ENCODE results near the gene PDE7B.

DNA sequence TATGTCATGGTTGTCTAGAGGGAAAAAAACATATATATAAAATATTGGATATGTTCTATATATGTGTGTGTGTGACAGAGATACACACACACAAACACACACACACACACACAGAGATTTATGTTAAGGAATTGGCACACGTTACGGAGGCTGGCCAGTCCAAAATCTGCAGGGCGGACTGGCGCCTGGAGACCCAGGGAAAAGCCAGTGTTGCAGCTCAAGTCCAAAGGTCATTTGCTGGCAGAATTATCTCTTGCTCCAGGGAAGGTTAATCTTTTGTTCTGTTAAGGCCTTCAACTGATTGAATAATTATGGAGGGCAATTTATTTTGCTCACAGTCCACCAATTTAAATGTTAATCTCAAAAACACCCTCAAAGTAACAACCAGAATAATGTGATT, 37.5 kb upstream of the PDE7B start:
- no peak for TF ChIP-seq CTCF (IDR thresholded peaks at IDR 0.05; ENCODE audit: low read length)
- no peak for TF ChIP-seq EZH2 (IDR thresholded peaks at IDR 0.05; ENCODE audit: borderline replicate concordance, low read length)

Data from OCI-LY1 (cell line).